HT-29 (cell line): ENCODE data around the gene ARHGAP24. TPM values are rescaled to one million over a fixed set of nuclear protein-coding genes. Genes with fewer than 3 reads are reported as not detected.

ENCODE experiments used
- DNase-seq: peaks from one replicate; pipeline ENCODE4 v3.0.0-alpha.2; 2015; ENCODE audit warnings: low spot score
- total RNA-seq: library from RNA; depleted of rRNA; stranded (reverse); fragments of >200 nt; shearing (Covaris generic); gene quantifications from 2 replicates; pipeline ENCODE4 v1.2.3, GENCODE V29; 2014

ARHGAP24 gene
- total RNA-seq, 1 experiment from 2014 or later: 1.0 TPM

- DNase-seq: no peak
Observed at GRCh38 chr4:85776579-85776978, 301.6 kb downstream of the ARHGAP24 start.

GRCh38 chr4:85777908-85778631 lies 303.1 kb downstream of the ARHGAP24 start:
- DNase-seq: no peak

- no peak for DNase-seq
Observed at GRCh38 chr4:85778632-85779131, 303.7 kb downstream of the ARHGAP24 start.

- DNase-seq: no peak
Observed at GRCh38 chr4:85779165-85779564, 304.2 kb downstream of the ARHGAP24 start.

GRCh38 chr4:85780664-85781063 lies 305.7 kb downstream of the ARHGAP24 start:
- DNase-seq: no peak

- no peak for DNase-seq
Observed at GRCh38 chr4:85783483-85783882, 308.5 kb downstream of the ARHGAP24 start.

- DNase-seq: no peak
Observed at GRCh38 chr4:85783900-85784299, 308.9 kb downstream of the ARHGAP24 start.

- DNase-seq: no peak
Observed at GRCh38 chr4:85784348-85784747, 309.4 kb downstream of the ARHGAP24 start.

GRCh38 chr4:85784947-85785346 lies 310.0 kb downstream of the ARHGAP24 start:
- DNase-seq: no peak

- DNase-seq: no peak
Observed at GRCh38 chr4:85787133-85787532, 312.2 kb downstream of the ARHGAP24 start.

GRCh38 chr4:85788604-85789003 lies 313.7 kb downstream of the ARHGAP24 start:
- DNase-seq: no peak

- DNase-seq: no peak
Observed at GRCh38 chr4:85789241-85789640, 314.3 kb downstream of the ARHGAP24 start.

GRCh38 chr4:85790582-85790981 lies 315.6 kb downstream of the ARHGAP24 start:
- DNase-seq: no peak

- no peak for DNase-seq
Observed at GRCh38 chr4:85792376-85793232, 317.7 kb downstream of the ARHGAP24 start.

- no peak for DNase-seq
Observed at GRCh38 chr4:85793233-85793585, 318.3 kb downstream of the ARHGAP24 start.

GRCh38 chr4:85798012-85798770 lies 323.2 kb downstream of the ARHGAP24 start:
- no peak for DNase-seq

- no peak for DNase-seq
Observed at GRCh38 chr4:85803856-85804255, 328.9 kb downstream of the ARHGAP24 start.

GRCh38 chr4:85805891-85806290 lies 330.9 kb downstream of the ARHGAP24 start:
- no peak for DNase-seq

GRCh38 chr4:85806334-85806733 lies 331.4 kb downstream of the ARHGAP24 start:
- no peak for DNase-seq

- no peak for DNase-seq
Observed at GRCh38 chr4:85807247-85807950, 332.4 kb downstream of the ARHGAP24 start.

GRCh38 chr4:85808104-85808503 lies 333.2 kb downstream of the ARHGAP24 start:
- no peak for DNase-seq
